H1 (cell line): ENCODE data around the gene CSE1L. TPM values are rescaled to one million over a fixed set of nuclear protein-coding genes. Genes with fewer than 3 reads are reported as not detected.

Source experiments
- CTCF ChIA-PET: fragments of 300-600 bp; sonication (Branson Sonifier 250); formaldehyde crosslinking; loops from one replicate; lab custom pipeline; 2021; ENCODE audit not compliant: partially characterized antibody; lab: Charles Lee
- POLR2A ChIA-PET: fragments of 300-600 bp; sonication (Branson Sonifier 250); formaldehyde crosslinking; loops from one replicate; lab custom pipeline; 2021; ENCODE audit warnings: inconsistent platforms; ENCODE audit not compliant: partially characterized antibody; lab: Charles Lee
- DNase-seq, 2 experiments: peaks; one replicate each; pipeline versions ENCODE4 v3.0.0 to v3.0.0-alpha.2; 2010 to 2022; ENCODE audit warnings: low spot score in 2 of 2, low read depth in 1 of 2, mixed read lengths in 1 of 2
- FAIRE-seq: peaks from 2 replicates; lab custom pipeline; 2011; peaks lifted over from hg19 to GRCh38; lab: Jason Lieb, UNC
- H2AFZ ChIP-seq: 2 replicates; pipeline ENCODE4 v1.8.1; 2012; ENCODE audit warnings: low read length, inconsistent platforms
- H2AK5ac ChIP-seq: 2 replicates; pipeline ENCODE4 v1.6.1; 2013; ENCODE audit warnings: low read depth, low read length
- H2BK120ac ChIP-seq: replicated peaks from 2 replicates; pipeline ENCODE3; 2013; ENCODE audit warnings: low read depth, low read length, inconsistent platforms
- H2BK12ac ChIP-seq: 2 replicates; pipeline ENCODE4 v1.6.1; 2013; ENCODE audit warnings: low read depth, low read length
- H2BK15ac ChIP-seq: 2 replicates; pipeline ENCODE4 v1.6.1; 2013; ENCODE audit warnings: low read length
- H2BK20ac ChIP-seq: 2 replicates; pipeline ENCODE4 v1.6.1; 2013; ENCODE audit warnings: low read length
- H2BK5ac ChIP-seq: 2 replicates; pipeline ENCODE4 v1.6.1; 2013; ENCODE audit warnings: low read depth, low read length
- H3K14ac ChIP-seq: 2 replicates; pipeline ENCODE4 v1.6.1; 2013; ENCODE audit warnings: inconsistent platforms; ENCODE audit not compliant: insufficient read length
- H3K18ac ChIP-seq: 2 replicates; pipeline ENCODE4 v1.6.1; 2013; ENCODE audit warnings: low read length; ENCODE audit errors: extremely low read depth
- H3K23ac ChIP-seq: 2 replicates; pipeline ENCODE4 v1.6.1; 2013; ENCODE audit warnings: inconsistent platforms; ENCODE audit not compliant: insufficient read length
- H3K23me2 ChIP-seq: 2 replicates; pipeline ENCODE4 v1.6.1; 2013; ENCODE audit warnings: low read depth, low read length
- H3K27ac ChIP-seq: 2 replicates; pipeline ENCODE4 v1.6.1; 2011; ENCODE audit warnings: low read depth, low read length, inconsistent platforms
- H3K27me3 ChIP-seq, 4 experiments: replicated peaks in 1 of 4; 1 replicate in 1 of 4; 2 replicates in 3 of 4; pipeline versions ENCODE4 v1.6.1 to v1.8.1; 2011 to 2013; ENCODE audit warnings: low read length in 3 of 4, mild to moderate bottlenecking in 3 of 4, inconsistent platforms in 2 of 4, mixed read lengths in 2 of 4, moderate library complexity in 1 of 4; ENCODE audit not compliant: control insufficient read depth in 3 of 4, insufficient read depth in 3 of 4; ENCODE audit errors: extremely low read depth in 1 of 4
- H3K36me3 ChIP-seq, 4 experiments: 2 replicates each; pipeline versions ENCODE4 v1.6.1 to v1.8.1; 2011 to 2013; ENCODE audit warnings: mild to moderate bottlenecking in 4 of 4, low read length in 3 of 4, moderate library complexity in 2 of 4, control low read depth in 1 of 4, inconsistent platforms in 1 of 4; ENCODE audit not compliant: insufficient read depth in 4 of 4, control insufficient read depth in 2 of 4
- H3K4ac ChIP-seq: replicated peaks from 2 replicates; pipeline ENCODE3; 2013; ENCODE audit warnings: low read length, low read depth, mixed read lengths, inconsistent platforms; ENCODE audit not compliant: insufficient read length
- H3K4me1 ChIP-seq, 4 experiments: replicated peaks in 1 of 4; 1 replicate in 1 of 4; 2 replicates in 3 of 4; pipeline versions ENCODE4 v1.6.1 to v1.8.1; 2011 to 2013; ENCODE audit warnings: low read length in 3 of 4, inconsistent platforms in 2 of 4, mixed read lengths in 1 of 4; ENCODE audit not compliant: insufficient read depth in 4 of 4, control insufficient read depth in 3 of 4
- H3K4me2 ChIP-seq, 2 experiments: 2 replicates each; pipeline versions ENCODE4 v1.6.1 to v1.8.1; 2011 to 2013; ENCODE audit warnings: low read depth in 2 of 2, low read length in 2 of 2, control low read depth in 1 of 2, inconsistent platforms in 1 of 2, mild to moderate bottlenecking in 1 of 2; ENCODE audit not compliant: insufficient read depth in 1 of 2
- H3K4me3 ChIP-seq, 4 experiments: fragments of 200-600, 300-600 bp in 1 of 4; sonication (generic), shearing (Covaris generic), sonication (Bioruptor Twin) in 1 of 4; 2 replicates each; pipeline versions ENCODE4 v1.5.1 to v1.8.1; 2011 to 2016; ENCODE audit warnings: low read length in 4 of 4, low read depth in 3 of 4, control low read depth in 2 of 4, inconsistent platforms in 2 of 4, mild to moderate bottlenecking in 2 of 4, mixed read lengths in 1 of 4, moderate library complexity in 1 of 4; ENCODE audit not compliant: insufficient read depth in 2 of 4; ENCODE audit errors: extremely low read depth in 1 of 4
- H3K56ac ChIP-seq: replicated peaks from 2 replicates; pipeline ENCODE3; 2013; ENCODE audit warnings: low read depth, mild to moderate bottlenecking, mixed read lengths, low read length, inconsistent platforms; ENCODE audit not compliant: insufficient read length
- H3K79me1 ChIP-seq: 2 replicates; pipeline ENCODE4 v1.6.1; 2013; ENCODE audit warnings: low read depth, low read length, control low read depth
- H3K79me2 ChIP-seq, 2 experiments: 2 replicates each; pipeline versions ENCODE4 v1.6.1 to v1.8.1; 2012 to 2013; ENCODE audit warnings: low read length in 2 of 2, mild to moderate bottlenecking in 2 of 2, inconsistent platforms in 1 of 2; ENCODE audit not compliant: insufficient read depth in 2 of 2, control insufficient read depth in 1 of 2
- H3K9ac ChIP-seq, 4 experiments: replicated peaks in 1 of 4; 1 replicate in 1 of 4; 2 replicates in 3 of 4; pipeline versions ENCODE4 v1.6.1 to v1.8.1; 2011 to 2013; ENCODE audit warnings: low read depth in 3 of 4, low read length in 3 of 4, control low read depth in 2 of 4, mild to moderate bottlenecking in 2 of 4, moderate library complexity in 2 of 4, inconsistent platforms in 1 of 4; ENCODE audit errors: extremely low read depth in 1 of 4
- H3K9me3 ChIP-seq, 2 experiments: 2 replicates each; pipeline versions ENCODE4 v1.6.1 to v1.8.1; 2012 to 2013; ENCODE audit warnings: mild to moderate bottlenecking in 2 of 2, moderate library complexity in 2 of 2, control low read depth in 1 of 2, inconsistent platforms in 1 of 2, low read depth in 1 of 2, low read length in 1 of 2, mixed read lengths in 1 of 2; ENCODE audit not compliant: insufficient read depth in 2 of 2
- H4K20me1 ChIP-seq, 2 experiments: replicated peaks in 1 of 2; 2 replicates each; pipeline versions ENCODE3 to v1.8.1; 2011 to 2013; ENCODE audit warnings: inconsistent platforms in 2 of 2, low read length in 2 of 2, mild to moderate bottlenecking in 1 of 2; ENCODE audit not compliant: insufficient read depth in 2 of 2, control insufficient read depth in 1 of 2
- H4K5ac ChIP-seq: 2 replicates; pipeline ENCODE4 v1.6.1; 2013; ENCODE audit warnings: low read length, low read depth, mixed read lengths, inconsistent platforms; ENCODE audit not compliant: insufficient read length
- H4K8ac ChIP-seq: 2 replicates; pipeline ENCODE4 v1.8.0; 2013; ENCODE audit warnings: mild to moderate bottlenecking, moderate library complexity, low read length, inconsistent platforms; ENCODE audit not compliant: insufficient read depth; ENCODE audit errors: extremely low read depth
- H4K91ac ChIP-seq: replicated peaks from 2 replicates; pipeline ENCODE3; 2013; ENCODE audit warnings: low read length, mixed read lengths, inconsistent platforms; ENCODE audit not compliant: insufficient read length
- CBX8 ChIP-seq: fragments of 300-800, 300-1000 bp; sonication (generic); IDR thresholded peaks from 2 replicates; pipeline ENCODE4 v1.7.1; 2016; ENCODE audit warnings: low read depth, low read length, borderline replicate concordance
- CREB1 ChIP-seq: IDR thresholded peaks from 2 replicates; pipeline ENCODE4 v1.6.1; 2012; ENCODE audit warnings: inconsistent platforms
- CTBP2 ChIP-seq: IDR thresholded peaks from 2 replicates; pipeline ENCODE4 v1.7.0; 2011; ENCODE audit warnings: borderline replicate concordance, mild to moderate bottlenecking, moderate library complexity, mixed read lengths, low read length; ENCODE audit not compliant: insufficient read depth, insufficient read length
- GABPA ChIP-seq: IDR thresholded peaks from 2 replicates; pipeline ENCODE4 v1.6.1; 2011; ENCODE audit warnings: mild to moderate bottlenecking, low read length, moderate library complexity, borderline replicate concordance; ENCODE audit not compliant: insufficient read depth
- JUND ChIP-seq: IDR thresholded peaks from 2 replicates; pipeline ENCODE4 v1.6.1; 2011; ENCODE audit warnings: mild to moderate bottlenecking, improper control_type of control experiment, low read length
- KDM1A ChIP-seq: fragments of 200-600, 300-600 bp; sonication (generic); IDR thresholded peaks from 2 replicates; pipeline ENCODE4 v1.7.1; 2016; ENCODE audit warnings: mild to moderate bottlenecking, low read length, borderline replicate concordance
- RNF2 ChIP-seq: fragments of 200-900, 300-1000 bp; sonication (generic); IDR thresholded peaks from 2 replicates; pipeline ENCODE4 v1.7.1; 2016; ENCODE audit warnings: borderline replicate concordance, low read depth, mild to moderate bottlenecking, antibody characterized with exemption, low read length; ENCODE audit not compliant: poor library complexity, severe bottlenecking; ENCODE audit errors: missing control alignments
- SAP30 ChIP-seq: fragments of 300-600 bp; sonication (generic); IDR thresholded peaks from 2 replicates; pipeline ENCODE4 v1.7.1; 2012; ENCODE audit warnings: low read length, moderate library complexity, mild to moderate bottlenecking, inconsistent platforms; ENCODE audit not compliant: insufficient read depth, insufficient replicate concordance
- SIRT6 ChIP-seq: IDR thresholded peaks from one replicate; pipeline ENCODE4 v1.7.1; 2012; ENCODE audit warnings: low read length, inconsistent platforms
- SP2 ChIP-seq: IDR thresholded peaks from 2 replicates; pipeline ENCODE4 v1.6.1; 2012; ENCODE audit warnings: mild to moderate bottlenecking, low read length, inconsistent platforms
- SP4 ChIP-seq: IDR thresholded peaks from 2 replicates; pipeline ENCODE4 v1.6.1; 2012; ENCODE audit warnings: low read length, inconsistent platforms
- SUZ12 ChIP-seq: fragments of 200-600 bp; sonication (generic); IDR thresholded peaks from 2 replicates; pipeline ENCODE4 v1.6.1; 2012; ENCODE audit warnings: mild to moderate bottlenecking, inconsistent platforms, low read length, moderate library complexity, mixed read lengths
- TCF12 ChIP-seq: IDR thresholded peaks from 2 replicates; pipeline ENCODE4 v1.6.1; 2011; ENCODE audit warnings: low read depth, mild to moderate bottlenecking, low read length
- WGBS, 2 experiments: shearing (Covaris generic) in 1 of 2; methylation state at CpG; one replicate each; pipeline versions ENCODE4 v1.1.6 to v1.1.7; 2013 to 2015; ENCODE audit warnings: low lambda C conversion rate in 2 of 2, mixed read lengths in 2 of 2, inconsistent platforms in 1 of 2, low coverage in 1 of 2, missing lambda C conversion rate in 1 of 2; ENCODE audit not compliant: insufficient replicate concordance in 2 of 2, insufficient coverage in 1 of 2, insufficient read length in 1 of 2; ENCODE audit errors: extremely low coverage in 1 of 2, missing lambda C conversion rate in 1 of 2; 5-methylcytosine and 5-hydroxymethylcytosine counted together
- polyA plus RNA-seq, 7 experiments: library from polyadenylated mRNA; depleted of rRNA in 3 of 7; stranded (reverse) in 5 of 7; unstranded in 2 of 7; fragments of >200 nt in 5 of 7; fragments of 200-250 nt in 2 of 7; gene quantifications; 1 replicate in 5 of 7; 2 replicates in 1 of 7; 4 replicates in 1 of 7; pipeline versions ENCODE4 v1.2.1 to v1.2.3, GENCODE V29; 2011 to 2013; ENCODE audit warnings: missing spikeins in 2 of 7, mixed read lengths in 2 of 7
- total RNA-seq: library from RNA; stranded (reverse); fragmentation: NEBNext Ultra II Directional; extraction: Animal tissue kit (Norgen Biotek cat#: 25700); gene quantifications from 2 replicates; pipeline ENCODE4 v1.2.1, GENCODE V29; 2021

CSE1L gene
- total and polyA plus RNA-seq, 2 of the 8 experiments (the other 6 are each of a cell fraction or from before 2014, with no cell fraction given), result 94.1 to 269 TPM

DNA sequence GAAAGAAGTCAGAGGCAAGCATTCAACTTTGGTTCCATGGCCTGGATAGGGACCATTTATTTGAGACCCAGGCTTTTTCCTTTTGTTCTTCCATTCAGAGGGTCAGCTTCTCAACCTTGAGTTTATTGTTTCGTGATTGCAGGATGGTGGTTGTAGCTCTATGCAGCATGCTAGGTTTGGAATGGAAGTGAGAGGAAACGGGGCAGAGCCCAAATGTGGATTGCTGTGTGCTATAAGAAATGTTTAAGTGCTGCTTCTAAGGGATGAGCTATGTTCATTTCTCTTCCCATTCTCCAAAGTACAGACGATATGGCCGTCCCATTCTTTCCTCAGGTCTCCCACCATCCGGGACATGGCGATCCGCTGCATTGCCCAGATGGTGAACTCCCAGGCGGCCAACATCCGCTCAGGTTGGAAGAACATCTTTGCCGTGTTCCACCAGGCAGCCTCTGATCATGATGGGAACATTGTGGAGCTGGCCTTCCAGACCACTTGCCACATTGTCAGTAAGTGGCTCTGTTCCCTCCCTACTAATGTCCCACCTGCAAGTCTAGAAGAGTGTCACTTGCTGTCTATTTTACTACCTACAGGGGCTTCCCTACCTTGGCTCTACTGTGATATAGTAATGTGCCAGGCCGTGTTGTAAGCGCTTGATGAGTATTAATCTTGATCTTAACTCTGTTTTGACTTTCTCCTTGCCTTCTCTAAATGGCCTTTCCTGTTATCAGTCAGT is 36.0 kb upstream of the CSE1L start:
- FAIRE-seq, result no peak
- 97% methylated on average over 12 of the region's 12 CpGs; no CpG with 5 or more reads in 1 of the 2 experiments for WGBS, 2 experiments
- TF ChIP-seq CREB1 (no peak), TCF12 (no peak), JUND (no peak), KDM1A (no peak), RNF2 (no peak), SIRT6 (no peak), SP4 (no peak), CBX8 (no peak), SAP30 (no peak), GABPA (no peak), CTBP2 (no peak), SUZ12 (no peak), SP2 (no peak)

More for the DNA sequence above, 36.0 kb upstream of the CSE1L start:
- H3K56ac ChIP-seq, result no peak overlapping the region
- no peaks in the 10 kb centered on the region for H3K27me3 ChIP-seq
- no peak overlapping the region for H4K91ac ChIP-seq
- peaks cover 0 to 3% of the 10 kb centered on the region in 2 experiments for H4K20me1 ChIP-seq
- H2BK15ac ChIP-seq, result no peak overlapping the region
- H4K8ac ChIP-seq, result no peak overlapping the region
- no peak overlapping the region for H3K4me3 ChIP-seq
- H3K9me3 ChIP-seq, result no peaks in the 10 kb centered on the region
- DNase-seq, result no peak
- no peak overlapping the region for H2AFZ ChIP-seq
- peaks cover 19 to 52% (median 32%) of the 10 kb centered on the region in 4 experiments for H3K36me3 ChIP-seq
- H4K5ac ChIP-seq, result no peak overlapping the region
- no peak overlapping the region for H3K4me2 ChIP-seq
- no peak overlapping the region for H3K14ac ChIP-seq
- no peak overlapping the region for H2AK5ac ChIP-seq
- no peak overlapping the region for H3K27ac ChIP-seq
- H3K79me2 ChIP-seq, result no peaks in the 10 kb centered on the region
- H3K23ac ChIP-seq, result no peak overlapping the region
- H3K23me2 ChIP-seq, result no peaks in the 10 kb centered on the region
- no peaks in the 10 kb centered on the region for H3K4me1 ChIP-seq
- H2BK20ac ChIP-seq, result no peak overlapping the region
- H2BK12ac ChIP-seq, result no peak overlapping the region
- no peak overlapping the region for H3K9ac ChIP-seq
- no peak overlapping the region for H3K4ac ChIP-seq
- H2BK5ac ChIP-seq, result no peak overlapping the region
- H3K79me1 ChIP-seq, result no peaks in the 10 kb centered on the region
- no peak overlapping the region for H3K18ac ChIP-seq
- POLR2A ChIA-PET, result interaction anchor here (1.1 kb wide), 1 partner anchor 37 kb away, joined by 3 read pairs; no protein-coding TSS in a partner anchor
- CTCF ChIA-PET, result interaction anchor here (0.6 to 1.0 kb wide), 2 partner anchors 18 to 185 kb away, joined by 3 read pairs; no protein-coding TSS in a partner anchor
- H2BK120ac ChIP-seq, result no peak overlapping the region
